Neural progenitor cell (in vitro differentiated cells): ENCODE measurements around the gene DOCK9. TPM values are rescaled to one million over a fixed set of nuclear protein-coding genes. Genes with fewer than 3 reads are reported as not detected.

Source experiments
- DNase-seq: peaks from one replicate; pipeline ENCODE4 v3.0.0-alpha.2; 2016; ENCODE audit warnings: low spot score
- H2AFZ ChIP-seq: fragments of 200-600 bp; sonication (generic); replicated peaks from 2 replicates; pipeline ENCODE4 v1.6.1; 2016; ENCODE audit warnings: antibody characterized with exemption
- H3F3A ChIP-seq: fragments of 200-600 bp; sonication (generic); 2 replicates; pipeline ENCODE4 v1.6.1; 2016; ENCODE audit warnings: antibody characterized with exemption, low read depth
- H3K27ac ChIP-seq: fragments of 200-600 bp; sonication (generic); 2 replicates; pipeline ENCODE4 v1.5.1; 2016; ENCODE audit warnings: mild to moderate bottlenecking
- H3K27me3 ChIP-seq: fragments of 200-600 bp; sonication (generic); 2 replicates; pipeline ENCODE4 v1.6.1; 2016; ENCODE audit warnings: mild to moderate bottlenecking, moderate library complexity
- H3K36me3 ChIP-seq: fragments of 200-600 bp; sonication (generic); 2 replicates; pipeline ENCODE4 v1.5.1; 2016
- H3K4me1 ChIP-seq: fragments of 200-600 bp; sonication (generic); 2 replicates; pipeline ENCODE4 v1.6.1; 2016; ENCODE audit warnings: mixed run types
- H3K4me2 ChIP-seq: fragments of 200-600 bp; sonication (generic); 2 replicates; pipeline ENCODE4 v1.6.1; 2016
- H3K4me3 ChIP-seq: fragments of 200-600 bp; sonication (generic); 2 replicates; pipeline ENCODE4 v1.5.1; 2016
- H3K79me2 ChIP-seq: fragments of 200-600 bp; sonication (generic); 2 replicates; pipeline ENCODE4 v1.6.1; 2016; ENCODE audit warnings: low read depth
- H3K9ac ChIP-seq: fragments of 200-600 bp; sonication (generic); 2 replicates; pipeline ENCODE4 v1.6.1; 2016
- H3K9me3 ChIP-seq: fragments of 200-600 bp; sonication (generic); 2 replicates; pipeline ENCODE4 v1.5.1; 2016; ENCODE audit warnings: low read depth
- H4K20me1 ChIP-seq: fragments of 200-600 bp; sonication (generic); 2 replicates; pipeline ENCODE4 v1.6.1; 2016; ENCODE audit warnings: low read depth
- H3K27ac Mint-ChIP-seq: 3 replicates; pipeline ENCODE4 v1.8.0; 2021; ENCODE audit warnings: mixed read lengths
- H3K27me3 Mint-ChIP-seq: 2 replicates; pipeline ENCODE4 v1.8.0; 2022; ENCODE audit warnings: low read depth, mild to moderate bottlenecking, inconsistent platforms, moderate library complexity, mixed read lengths; ENCODE audit not compliant: insufficient read depth
- H3K36me3 Mint-ChIP-seq: 3 replicates; pipeline ENCODE4 v1.8.0; 2021; ENCODE audit warnings: mixed read lengths
- H3K4me1 Mint-ChIP-seq: 3 replicates; pipeline ENCODE4 v1.8.0; 2021; ENCODE audit warnings: mixed read lengths
- H3K4me3 Mint-ChIP-seq: 3 replicates; pipeline ENCODE4 v1.8.0; 2021; ENCODE audit warnings: mild to moderate bottlenecking, moderate library complexity, mixed read lengths
- H3K9me3 Mint-ChIP-seq: 3 replicates; pipeline ENCODE4 v1.8.0; 2020; ENCODE audit warnings: mixed read lengths
- CTCF ChIP-seq: fragments of 200-600 bp; sonication (generic); IDR thresholded peaks from 2 replicates; pipeline ENCODE4 v1.5.1; 2017; ENCODE audit warnings: antibody characterized with exemption, mild to moderate bottlenecking
- EZH2 ChIP-seq: fragments of 200-600 bp; sonication (generic); IDR thresholded peaks from 2 replicates; pipeline ENCODE4 v1.6.1; 2017; ENCODE audit warnings: antibody characterized with exemption, mild to moderate bottlenecking, moderate library complexity
- EZH2phosphoT487 ChIP-seq: fragments of 200-600 bp; sonication (generic); IDR thresholded peaks from 2 replicates; pipeline ENCODE4 v1.6.1; 2017; ENCODE audit warnings: antibody characterized with exemption
- total RNA-seq: library from RNA; depleted of rRNA; stranded (reverse); fragments of >200 nt; gene quantifications from 2 replicates; pipeline ENCODE4 v1.2.3, GENCODE V29; 2015; ENCODE audit warnings: low replicate concordance

The DOCK9 gene
- total RNA-seq, 1 donor from 2014 or later, result 16.6 TPM

- no peaks in the 10 kb centered on the region for H3K36me3 Mint-ChIP-seq
- H3K27ac ChIP-seq, result no peak overlapping the region
- no peak overlapping the region for H3K4me2 ChIP-seq
- no peak overlapping the region for H3K9ac ChIP-seq
- H3K27me3 ChIP-seq, result no peaks in the 10 kb centered on the region
- no peak overlapping the region for H3K4me3 ChIP-seq
- peaks cover 8% of the 10 kb centered on the region for H3K4me1 Mint-ChIP-seq
- no peaks in the 10 kb centered on the region for H3K79me2 ChIP-seq
- H2AFZ ChIP-seq, result no peak overlapping the region
- H3K9me3 Mint-ChIP-seq, result no peaks in the 10 kb centered on the region
- H3K4me3 Mint-ChIP-seq, result no peak overlapping the region
- H3F3A ChIP-seq, result no peaks in the 10 kb centered on the region
- no peak overlapping the region for H3K27ac Mint-ChIP-seq
- no peaks in the 10 kb centered on the region for H4K20me1 ChIP-seq
- H3K27me3 Mint-ChIP-seq, result no peaks in the 10 kb centered on the region
- no peaks in the 10 kb centered on the region for H3K4me1 ChIP-seq
- no peak for DNase-seq
- no peaks in the 10 kb centered on the region for H3K9me3 ChIP-seq
- H3K36me3 ChIP-seq, result no peaks in the 10 kb centered on the region
- no peak for TF ChIP-seq EZH2
- TF ChIP-seq EZH2phosphoT487, result no peak
- TF ChIP-seq CTCF, result no peak
These were observed 40.7 kb upstream of the DOCK9 start for GRCh38 chr13:99018418-99019180.

- no peak overlapping the region for H3K9ac ChIP-seq
- H3F3A ChIP-seq, result no peaks in the 10 kb centered on the region
- no peak overlapping the region for H3K27ac ChIP-seq
- H4K20me1 ChIP-seq, result no peaks in the 10 kb centered on the region
- H3K4me1 ChIP-seq, result no peaks in the 10 kb centered on the region
- H3K36me3 ChIP-seq, result no peaks in the 10 kb centered on the region
- no peak overlapping the region for H2AFZ ChIP-seq
- no peaks in the 10 kb centered on the region for H3K79me2 ChIP-seq
- Mint-ChIP-seq H3K4me1 (peaks cover 12% of the 10 kb centered on the region), H3K4me3 (no peak overlapping the region), H3K27me3 (no peaks in the 10 kb centered on the region), H3K36me3 (no peaks in the 10 kb centered on the region), H3K27ac (no peak overlapping the region), H3K9me3 (no peaks in the 10 kb centered on the region)
- H3K27me3 ChIP-seq, result no peaks in the 10 kb centered on the region
- H3K4me3 ChIP-seq, result no peak overlapping the region
- TF ChIP-seq CTCF (no peak), EZH2 (no peak), EZH2phosphoT487 (no peak)
- H3K4me2 ChIP-seq, result no peak overlapping the region
- DNase-seq, result no peak
- no peaks in the 10 kb centered on the region for H3K9me3 ChIP-seq
These were observed 38.0 kb upstream of the DOCK9 start for GRCh38 chr13:99015606-99016490.

GRCh38 chr13:99014522-99014921 is 36.7 kb upstream of the DOCK9 start:
- H3K9me3 Mint-ChIP-seq, result no peaks in the 10 kb centered on the region
- H3K4me1 Mint-ChIP-seq, result peaks cover 12% of the 10 kb centered on the region

More at GRCh38 chr13:99014522-99014921, 36.7 kb upstream of the DOCK9 start:
- Mint-ChIP-seq H3K27ac (no peak overlapping the region), H3K36me3 (no peaks in the 10 kb centered on the region), H3K27me3 (no peaks in the 10 kb centered on the region), H3K4me3 (no peak overlapping the region)
- no peak for TF ChIP-seq CTCF
- no peak for TF ChIP-seq EZH2
- no peak for TF ChIP-seq EZH2phosphoT487
- Histone ChIP-seq H3K27ac (no peak overlapping the region), H3K9me3 (no peaks in the 10 kb centered on the region), H3K4me3 (no peak overlapping the region), H3K9ac (no peak overlapping the region), H3K79me2 (no peaks in the 10 kb centered on the region), H4K20me1 (no peaks in the 10 kb centered on the region), H3K27me3 (no peaks in the 10 kb centered on the region), H3K36me3 (no peaks in the 10 kb centered on the region), H3F3A (no peaks in the 10 kb centered on the region), H3K4me2 (no peak overlapping the region), H2AFZ (no peak overlapping the region), H3K4me1 (no peaks in the 10 kb centered on the region)
- no peak for DNase-seq
